D341Med (cell line): ENCODE data around the gene FBXL17.
A peak's percentile ranks its signal among the peaks of the same experiment; 100 is the strongest.
"Not testable (repeated sequence)": the region's sequence is repeated elsewhere in the genome, so short reads cannot be mapped to it uniquely, and the experiment has no call there.

Source experiments
- DNase-seq: peaks from one replicate; pipeline ENCODE4 v3.0.0; 2012; ENCODE audit warnings: low spot score

The FBXL17 gene

GRCh38 chr5:108381954-108382783, at the start of gene FBXL17:
Gene FBXL17, minus strand, starts transcription at chr5:108382098.
- DNase-seq, result peak; percentile 89

GRCh38 chr5:108430931-108431608, 49.2 kb upstream of the FBXL17 start:
- DNase-seq, result no peak

GRCh38 chr5:108421713-108422112, 39.8 kb upstream of the FBXL17 start:
- DNase-seq, result no peak

- no peak for DNase-seq
Measured at GRCh38 chr5:108420755-108421154, 38.9 kb upstream of the FBXL17 start.

- no peak for DNase-seq
Measured at GRCh38 chr5:108420158-108420557, 38.3 kb upstream of the FBXL17 start.

- DNase-seq, result no peak
Measured at GRCh38 chr5:108418197-108418596, 36.3 kb upstream of the FBXL17 start.

GRCh38 chr5:108417166-108417670, 35.3 kb upstream of the FBXL17 start:
- no peak for DNase-seq

GRCh38 chr5:108415726-108416125, 33.8 kb upstream of the FBXL17 start:
- DNase-seq, result no peak

GRCh38 chr5:108409786-108410185, 27.9 kb upstream of the FBXL17 start:
- no peak for DNase-seq

GRCh38 chr5:108405201-108405600, 23.3 kb upstream of the FBXL17 start:
- not testable (repeated sequence) for DNase-seq

GRCh38 chr5:108398964-108399363, 17.1 kb upstream of the FBXL17 start:
- DNase-seq, result no peak

- not testable (repeated sequence) for DNase-seq
Measured at GRCh38 chr5:108396837-108397236, 14.9 kb upstream of the FBXL17 start.

- no peak for DNase-seq
Measured at GRCh38 chr5:108387758-108388157, 5.9 kb upstream of the FBXL17 start.

- no peak for DNase-seq
Measured at GRCh38 chr5:108386345-108387061, 4.6 kb upstream of the FBXL17 start.

GRCh38 chr5:108384741-108385140, 2.8 kb upstream of the FBXL17 start:
- DNase-seq, result no peak

- peak; percentile 12 for DNase-seq
Measured at GRCh38 chr5:108382784-108383330, 959 bp upstream of the FBXL17 start.

- peak; percentile 76 for DNase-seq
Measured at GRCh38 chr5:108381350-108381953, 446 bp downstream of the FBXL17 start.

- DNase-seq, result peak; percentile 80
Measured at GRCh38 chr5:108380531-108381349, 1.2 kb downstream of the FBXL17 start.

GRCh38 chr5:108379722-108380530, 2.0 kb downstream of the FBXL17 start:
- no peak for DNase-seq

- no peak for DNase-seq
Measured at GRCh38 chr5:108375768-108376167, 6.1 kb downstream of the FBXL17 start.
